ENCODE results near the gene SERHL2. TPM values are rescaled to one million over a fixed set of nuclear protein-coding genes. Genes with fewer than 3 reads are reported as not detected.
"Not testable (repeated sequence)": the region's sequence is repeated elsewhere in the genome, so short reads cannot be mapped to it uniquely, and the experiment has no call there.

Gene SERHL2
- total RNA-seq, 1 experiment from 2014 or later, result 2.5 TPM

DNA sequence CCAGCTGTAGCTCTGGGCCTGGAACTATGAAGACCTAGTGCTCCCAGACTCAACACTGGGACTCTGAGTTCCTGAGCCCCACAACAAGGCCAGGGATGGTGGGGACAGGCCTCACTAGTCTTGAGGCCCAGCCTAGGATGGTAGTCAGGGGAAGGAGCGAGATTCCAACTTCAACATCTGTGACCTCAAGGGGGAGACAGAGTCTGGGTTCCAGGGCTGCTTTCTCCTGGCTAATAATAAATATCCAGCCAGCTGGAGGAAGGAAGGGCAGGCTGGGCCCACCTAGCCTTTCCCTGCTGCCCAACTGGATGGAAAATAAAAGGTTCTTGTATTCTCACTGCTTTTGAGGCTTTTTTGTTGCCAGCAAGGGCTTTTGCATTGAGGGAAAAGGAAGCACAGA, 20.3 kb downstream of the SERHL2 start:
- DNase-seq (ENCODE audit: low read depth), result not testable (repeated sequence)

DNA sequence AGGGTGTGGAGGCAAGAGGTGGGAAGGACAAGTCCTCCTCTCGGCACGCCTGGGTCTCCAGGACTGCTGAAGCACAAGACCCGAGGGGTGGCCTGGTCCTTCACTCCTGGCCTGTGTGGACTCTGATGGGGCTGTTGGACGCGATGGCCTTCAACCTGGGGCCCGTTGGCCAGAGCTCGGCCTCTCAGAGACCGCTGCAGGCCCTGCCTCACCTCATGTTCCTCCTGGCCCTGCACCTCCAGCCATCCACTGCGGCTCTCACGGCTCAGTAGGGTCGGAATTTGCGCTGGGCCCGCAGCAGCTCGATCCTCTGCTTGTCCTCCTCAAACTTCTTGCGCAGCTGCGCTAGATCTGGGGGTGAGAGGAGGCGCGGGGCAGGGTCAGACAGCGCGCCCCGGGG, 20.7 kb downstream of the SERHL2 start:
- not testable (repeated sequence) for DNase-seq (ENCODE audit: low read depth)

DNA sequence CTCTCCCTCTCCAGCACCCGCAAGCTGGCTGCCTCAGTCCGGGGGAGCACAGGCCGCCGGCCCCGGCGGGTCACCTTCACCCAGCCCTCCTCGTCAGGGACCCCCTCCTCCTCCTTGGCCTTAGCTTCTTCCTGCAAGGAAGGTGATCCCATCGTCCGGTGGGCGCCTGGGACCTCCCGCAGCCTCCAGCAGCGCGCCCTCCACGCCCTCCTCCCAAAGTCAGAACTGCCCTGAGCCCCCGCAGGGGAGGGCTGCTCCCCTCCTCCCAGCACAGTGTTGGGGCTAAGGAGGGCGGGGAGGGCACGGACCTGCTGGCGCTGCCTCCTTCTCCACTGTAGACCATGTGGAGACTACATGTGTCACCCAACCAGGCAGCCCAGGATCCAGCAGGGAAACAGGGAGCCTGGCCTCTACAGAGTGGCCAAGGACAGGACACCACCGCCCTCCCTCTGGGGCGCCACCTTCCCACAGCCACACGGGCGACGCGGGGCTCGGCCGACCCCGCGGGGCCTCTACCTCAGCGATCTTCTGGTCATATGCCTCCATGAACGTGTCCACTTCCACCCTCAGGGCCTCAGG, 22.3 kb downstream of the SERHL2 start:
- DNase-seq (ENCODE audit: low read depth), result not testable (repeated sequence)

DNA sequence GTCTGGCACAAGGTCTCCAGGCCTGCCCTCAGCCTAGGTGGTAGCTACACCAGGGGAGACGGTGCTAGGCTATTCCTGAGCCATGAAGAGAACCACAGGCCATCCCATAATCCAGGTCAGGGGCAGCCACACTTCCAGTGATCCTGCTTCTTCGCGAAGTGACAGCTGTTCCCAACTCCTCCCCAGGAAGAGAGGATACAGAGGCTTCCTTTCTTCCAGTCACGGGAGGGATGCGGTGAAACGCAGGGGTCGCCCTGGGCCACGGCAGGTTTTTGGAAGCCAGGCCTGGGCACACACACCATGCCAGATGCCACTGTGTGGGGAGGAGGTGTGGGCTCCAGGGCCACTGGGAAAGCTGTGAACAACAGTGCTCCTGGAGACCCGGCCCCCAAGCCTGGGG, 23.4 kb downstream of the SERHL2 start:
- not testable (repeated sequence) for DNase-seq (ENCODE audit: low read depth)

DNA sequence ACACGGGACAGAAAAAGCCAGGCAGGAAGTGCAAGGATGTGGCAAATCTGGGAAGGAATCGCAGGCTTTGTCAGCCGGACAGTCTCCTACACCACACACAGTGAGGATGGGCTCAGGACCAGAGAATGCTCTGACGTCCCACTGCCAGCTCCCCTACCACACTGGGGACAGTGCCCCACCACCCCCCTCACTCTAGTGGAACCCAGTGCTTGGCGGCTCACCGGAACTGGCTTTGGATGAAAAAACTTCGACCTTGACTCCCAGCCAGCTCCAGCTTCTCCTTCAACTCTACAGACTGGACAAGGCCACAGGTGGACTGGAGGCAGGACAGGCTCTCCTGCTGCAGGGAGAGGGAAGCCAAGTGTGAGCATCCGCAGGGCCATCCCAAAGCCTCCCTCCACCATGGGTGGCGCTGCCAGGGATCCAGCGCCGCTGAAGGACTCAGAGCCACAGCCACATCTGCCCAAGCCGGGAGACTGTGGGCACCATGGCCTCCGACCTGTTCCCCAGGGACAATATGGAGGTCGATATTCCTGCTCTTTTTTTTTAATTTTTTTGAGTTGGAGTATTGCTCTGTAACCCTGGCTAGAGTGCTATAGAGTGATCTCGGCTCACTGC, 24.0 kb downstream of the SERHL2 start:
- DNase-seq (ENCODE audit: low read depth), result no peak

DNA sequence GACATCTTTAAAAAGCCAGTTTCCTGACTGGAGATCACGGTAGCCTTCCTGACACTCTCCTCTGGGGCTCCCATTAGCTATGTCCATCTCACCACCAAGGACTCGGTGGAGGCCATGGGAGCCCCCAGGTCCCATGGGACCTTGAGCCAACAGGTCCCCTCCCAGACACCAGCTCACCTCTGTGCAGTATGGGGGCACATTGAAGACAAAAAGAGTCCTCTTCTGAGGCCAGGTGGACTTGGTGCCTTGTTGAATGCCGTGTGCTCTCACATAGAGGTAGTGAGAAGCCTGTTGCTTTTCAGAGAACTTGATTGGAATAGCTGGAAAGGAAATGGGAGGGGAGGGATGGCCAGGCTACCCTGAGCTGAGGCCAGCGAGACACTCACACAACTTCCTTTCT, 26.3 kb downstream of the SERHL2 start:
- DNase-seq (ENCODE audit: low read depth), result not testable (repeated sequence)

DNA sequence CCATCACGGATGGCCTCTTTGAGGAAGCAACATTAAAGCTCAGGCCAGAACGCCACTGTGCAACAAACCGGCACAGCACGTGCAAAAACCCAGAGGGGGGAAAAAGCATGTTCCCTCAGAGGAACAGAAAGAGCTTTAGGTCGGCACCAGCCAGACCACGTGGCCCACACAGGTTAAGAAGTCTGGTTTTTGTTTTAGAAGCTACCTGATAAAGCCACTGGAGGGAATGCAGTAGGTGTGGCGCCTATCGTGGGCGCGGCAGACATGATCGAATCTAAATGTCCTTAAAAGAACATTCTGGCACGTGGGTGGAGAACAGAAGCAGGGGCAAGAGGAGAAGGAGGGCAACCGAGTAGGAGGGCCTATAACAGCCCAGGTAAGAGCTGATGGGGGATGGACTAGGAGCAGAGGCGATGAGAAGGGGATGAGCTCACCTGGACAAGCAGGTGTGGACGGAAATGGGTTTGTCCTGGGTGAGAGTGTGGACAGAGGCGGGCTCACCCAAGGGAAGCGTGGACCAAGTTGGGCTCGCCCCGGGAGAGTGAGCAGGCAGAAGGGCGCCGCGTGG, 27.5 kb downstream of the SERHL2 start:
- DNase-seq (ENCODE audit: low read depth), result not testable (repeated sequence)

DNA sequence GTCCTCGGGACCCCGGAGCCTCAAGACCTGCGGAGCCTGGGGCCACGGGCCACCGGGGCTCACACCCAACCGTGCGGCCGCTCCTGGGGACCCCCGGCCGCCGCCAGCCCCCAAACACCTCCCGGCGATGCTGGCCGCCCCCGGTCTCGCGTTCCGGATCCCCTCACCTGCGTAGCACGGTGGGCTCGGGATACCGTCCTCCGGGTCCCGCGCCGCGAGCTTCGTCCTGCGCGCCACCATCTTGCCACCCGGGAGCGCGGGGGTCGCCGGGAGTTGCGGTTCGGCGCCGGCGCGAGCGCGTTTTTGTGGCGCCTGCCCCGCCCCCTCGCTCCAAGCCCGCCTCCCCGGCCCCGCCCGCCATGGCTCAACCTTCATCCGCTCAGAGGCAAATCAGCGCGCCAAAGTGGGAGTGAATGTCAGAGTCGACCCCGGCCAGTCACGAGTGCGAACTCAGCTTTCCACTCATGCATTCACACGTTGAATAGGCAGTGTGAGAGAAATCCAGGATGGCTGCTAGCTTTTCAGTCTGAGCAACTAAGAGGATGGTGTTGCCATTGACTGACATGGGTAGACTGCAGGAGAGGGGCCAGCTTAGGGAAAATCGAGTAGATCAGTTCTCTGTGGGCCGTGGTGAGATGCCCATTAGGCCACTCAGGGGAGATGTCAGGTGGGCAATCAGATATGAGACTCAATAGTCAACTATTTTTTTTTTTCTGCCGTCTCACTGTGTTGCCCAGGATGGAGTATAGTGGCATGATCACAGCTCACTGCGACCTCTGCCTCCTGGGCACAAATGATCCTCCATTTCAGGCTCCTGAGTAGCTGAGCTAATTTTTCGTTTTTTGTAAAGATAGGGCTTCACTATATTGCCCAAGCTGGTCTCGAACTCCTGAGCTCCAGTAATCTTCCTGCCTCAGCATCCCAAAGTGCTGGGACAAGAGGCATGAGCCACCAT, 28.3 kb downstream of the SERHL2 start:
- peak; percentile 67 for DNase-seq (ENCODE audit: low read depth)

DNA sequence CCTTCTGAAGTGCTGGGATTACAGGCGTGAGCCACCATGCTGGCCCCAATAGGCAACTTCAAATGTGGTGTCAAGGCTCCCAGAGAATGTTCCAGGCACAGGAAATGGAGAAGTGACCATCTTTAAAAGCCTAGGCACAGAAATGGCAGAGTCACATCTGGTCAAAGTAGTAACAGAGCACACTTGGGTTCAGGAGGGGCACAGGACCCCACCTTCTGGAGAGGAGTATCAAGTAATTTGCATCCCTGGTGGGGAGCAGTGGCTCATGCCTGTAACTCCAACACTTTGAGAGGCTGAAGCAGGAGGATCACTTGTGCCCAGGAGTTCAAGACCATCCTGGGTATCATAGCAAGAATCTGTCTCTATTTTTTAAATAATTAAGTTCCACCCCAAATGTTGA, 29.2 kb downstream of the SERHL2 start:
- no peak for DNase-seq (ENCODE audit: low read depth)

DNA sequence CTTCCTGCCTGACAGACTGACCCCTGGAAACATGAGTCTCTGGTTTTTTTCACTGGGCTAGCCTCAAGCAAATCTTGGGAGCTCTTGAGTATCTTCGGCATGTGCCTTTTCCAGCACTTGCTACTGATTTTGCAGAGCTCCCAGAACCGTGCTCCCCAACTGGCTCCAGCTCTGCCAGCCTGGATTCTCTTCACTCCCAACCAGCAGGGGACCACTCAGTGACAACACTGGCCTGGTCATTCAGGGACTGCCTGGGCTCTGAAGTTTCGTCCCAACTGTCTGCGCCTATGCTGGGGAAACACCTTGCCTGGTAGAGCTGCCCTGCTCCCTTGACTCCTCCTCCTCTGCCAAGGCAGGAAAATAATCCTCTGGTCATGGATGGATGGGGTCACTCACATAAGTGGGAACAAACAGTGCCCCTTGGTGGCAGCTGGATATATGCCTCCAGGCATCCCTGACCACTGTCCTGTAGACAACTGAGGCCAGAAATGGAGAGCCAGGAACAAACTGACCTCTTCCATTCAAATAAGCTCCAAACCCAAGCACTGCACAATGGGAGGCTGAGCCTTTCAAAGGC, 30.7 kb downstream of the SERHL2 start:
- no peak for DNase-seq (ENCODE audit: low read depth)

DNA sequence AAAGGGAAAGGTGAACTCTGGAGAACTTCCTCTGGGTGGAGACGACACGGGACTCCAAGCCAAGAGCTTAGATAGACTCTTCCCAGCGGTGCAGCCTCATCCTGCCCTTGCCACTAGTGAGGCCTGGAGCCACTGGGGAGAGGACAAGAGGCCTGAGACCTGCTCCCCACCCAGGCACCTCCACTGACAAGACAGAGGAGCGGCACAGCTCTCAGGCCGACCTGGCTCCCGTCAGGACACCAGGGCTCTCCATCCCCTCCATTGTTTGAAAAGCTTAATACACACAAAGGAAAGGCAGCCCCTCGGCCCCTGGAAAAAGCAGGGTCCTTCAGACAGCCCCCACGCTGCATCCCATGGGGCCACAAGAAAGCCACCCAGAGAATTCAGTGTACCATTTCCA, 31.3 kb downstream of the SERHL2 start:
- no peak for DNase-seq (ENCODE audit: low read depth)

DNA sequence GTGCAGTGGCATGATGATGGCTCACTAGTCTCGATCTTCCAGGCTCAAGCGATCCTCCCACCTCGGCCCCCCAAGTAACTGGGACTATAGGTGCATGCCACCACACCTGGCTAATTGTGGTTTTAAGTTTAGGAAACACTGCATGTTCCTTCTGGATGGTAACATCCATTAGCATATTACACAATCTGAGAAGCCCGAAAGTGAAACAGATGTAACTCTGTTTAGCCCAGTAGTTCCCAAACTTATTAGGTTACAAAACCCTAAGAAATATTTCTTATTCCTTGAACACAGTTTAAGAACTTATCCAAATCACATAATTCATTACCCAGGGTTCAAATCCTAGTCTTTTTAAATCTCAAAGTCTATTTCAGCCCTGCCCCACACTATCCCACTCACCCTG, 32.6 kb downstream of the SERHL2 start:
- DNase-seq (ENCODE audit: low read depth), result no peak

DNA sequence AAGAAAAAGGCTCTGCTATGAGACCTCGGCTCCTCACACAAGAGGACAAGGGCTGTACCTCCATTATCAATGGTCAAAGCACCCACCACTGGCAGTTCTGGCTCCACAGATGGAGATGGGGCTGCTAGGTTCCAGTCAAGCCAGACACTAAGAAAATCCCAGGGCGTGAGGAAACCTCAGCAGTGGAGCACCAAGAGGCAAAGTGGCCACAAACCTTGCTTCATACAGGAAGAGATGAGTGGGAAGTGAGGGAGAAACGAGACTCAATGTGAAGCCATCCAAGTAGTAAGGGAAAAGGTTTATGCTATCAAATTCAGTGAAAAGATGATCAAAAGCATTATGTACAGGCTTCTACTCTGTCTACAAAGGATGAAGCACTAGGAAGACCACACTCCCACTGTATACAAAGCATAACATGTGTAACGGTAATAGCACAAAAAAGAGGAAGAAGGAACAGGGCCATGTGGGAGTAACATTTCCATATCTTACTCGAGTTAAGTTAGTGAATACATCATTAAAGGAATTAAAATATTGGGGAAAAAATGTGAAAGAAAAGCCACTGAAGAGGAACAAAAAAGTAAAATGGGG, 33.9 kb downstream of the SERHL2 start:
- no peak for DNase-seq (ENCODE audit: low read depth)

DNA sequence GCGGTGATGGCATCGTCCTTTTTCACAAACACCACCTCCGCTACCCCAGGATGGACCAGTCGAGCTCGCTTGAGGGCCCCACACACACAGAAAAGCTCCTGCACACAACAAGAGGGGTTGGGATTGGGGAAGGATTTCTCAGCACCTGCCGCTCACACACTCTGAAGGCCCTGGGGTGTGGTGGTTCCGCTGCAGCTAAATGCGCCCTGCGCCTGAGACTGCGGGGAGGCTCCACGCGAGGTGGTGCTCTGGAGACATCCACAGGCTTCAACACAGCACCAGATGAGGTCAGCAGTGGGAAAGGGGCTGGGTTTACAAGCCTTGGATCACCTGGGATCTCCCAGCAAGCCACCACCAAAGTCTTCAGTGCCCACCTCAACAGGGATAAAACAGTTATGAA, 38.2 kb downstream of the SERHL2 start:
- DNase-seq (ENCODE audit: low read depth), result no peak

DNA sequence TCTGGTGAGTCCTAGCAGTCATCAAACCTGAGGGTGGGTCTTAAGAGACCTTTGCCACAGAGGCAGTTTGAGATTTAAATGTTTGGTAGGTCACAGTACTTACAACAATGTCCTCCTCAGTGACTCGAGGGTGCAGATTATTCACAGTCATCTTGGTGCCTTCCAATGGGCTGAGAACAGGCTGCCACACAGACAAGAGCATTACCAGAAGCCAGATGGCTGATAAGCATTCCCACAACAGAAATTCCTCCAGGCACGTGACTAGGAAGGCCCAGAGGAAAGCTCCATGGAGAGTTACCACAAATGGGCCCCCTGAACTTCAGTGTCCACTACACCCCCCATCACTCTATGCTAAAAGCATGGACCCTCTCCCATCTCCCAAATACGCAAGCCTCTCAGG, 41.7 kb downstream of the SERHL2 start:
- DNase-seq (ENCODE audit: low read depth), result no peak

DNA sequence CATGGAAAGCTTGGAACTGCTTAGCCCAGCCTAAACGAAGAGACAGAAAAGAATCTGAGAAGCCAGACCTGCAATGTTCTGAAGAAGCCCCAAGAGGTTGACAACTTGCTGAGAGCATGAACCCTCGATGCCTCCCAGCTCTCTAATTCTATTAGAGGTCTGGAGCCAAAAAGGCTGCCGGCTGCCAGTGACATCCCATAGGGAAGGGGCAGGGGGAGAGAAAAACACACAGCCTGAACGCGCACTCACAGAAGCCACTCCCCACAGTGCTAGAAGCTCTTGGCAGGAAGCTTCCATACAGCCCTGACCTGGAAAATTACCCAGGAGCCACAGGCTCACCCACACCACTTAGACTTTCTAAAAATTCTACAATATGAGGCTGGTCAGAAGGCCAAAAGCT, 42.6 kb downstream of the SERHL2 start:
- no peak for DNase-seq (ENCODE audit: low read depth)

DNA sequence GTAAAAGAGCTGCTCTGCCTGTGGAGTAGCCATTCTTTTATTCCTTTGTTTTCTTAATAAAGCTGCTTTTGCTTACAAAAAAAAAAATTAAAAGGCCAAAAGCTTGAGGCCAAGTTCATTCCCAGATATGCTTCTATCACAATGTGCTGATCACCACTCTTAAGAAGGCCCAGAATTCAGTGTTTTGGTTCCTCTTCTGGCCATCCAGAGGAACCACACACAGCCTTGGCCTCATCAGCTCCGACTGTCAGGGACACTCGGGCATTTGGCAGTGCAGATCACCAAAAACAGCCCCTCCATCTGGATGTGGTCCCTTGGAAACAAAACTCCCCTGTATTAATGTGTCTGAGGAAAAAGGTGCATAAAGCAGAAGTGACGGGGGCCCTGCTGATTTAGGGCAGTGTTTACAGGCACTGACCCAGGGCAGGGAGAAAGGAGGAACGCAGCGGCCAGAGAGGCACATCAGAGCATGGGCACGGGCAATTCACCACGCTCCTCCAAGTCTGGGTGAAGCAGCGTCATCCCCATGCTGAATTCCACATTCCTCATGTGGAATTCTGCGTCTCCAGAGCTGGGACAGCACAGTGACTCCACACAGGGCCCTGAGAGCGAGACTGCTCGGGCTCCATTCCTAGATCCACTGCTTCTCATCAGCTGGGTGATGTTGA, 43.2 kb downstream of the SERHL2 start:
- no peak for DNase-seq (ENCODE audit: low read depth)

DNA sequence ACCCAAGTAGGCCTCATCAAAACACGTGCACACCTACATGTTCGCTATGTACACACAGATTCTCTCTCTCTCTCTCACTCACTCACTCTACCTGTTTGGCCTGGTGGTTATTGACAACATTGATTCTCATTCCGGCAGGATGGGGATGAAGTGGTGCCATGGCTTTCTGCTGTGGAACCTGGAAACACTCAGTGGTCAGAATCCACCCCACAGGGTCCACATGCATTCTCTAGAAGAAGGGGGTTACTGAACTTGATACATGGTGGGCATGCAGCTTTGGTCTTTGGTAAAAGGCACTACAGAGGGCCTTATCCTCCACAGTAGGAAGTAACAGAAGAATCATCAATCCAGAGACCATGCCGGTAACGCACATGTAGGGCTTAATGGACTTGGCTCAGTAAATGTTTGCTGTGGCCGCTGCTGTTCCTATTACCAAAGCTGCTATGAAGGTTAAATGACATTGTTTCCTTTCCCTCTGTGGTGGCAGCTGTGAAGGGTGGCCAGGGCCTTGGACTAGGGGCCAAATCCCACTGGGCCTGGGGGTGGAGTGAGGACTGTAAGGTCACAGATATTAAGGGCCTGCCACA, 48.2 kb downstream of the SERHL2 start:
- no peak for DNase-seq (ENCODE audit: low read depth)

DNA sequence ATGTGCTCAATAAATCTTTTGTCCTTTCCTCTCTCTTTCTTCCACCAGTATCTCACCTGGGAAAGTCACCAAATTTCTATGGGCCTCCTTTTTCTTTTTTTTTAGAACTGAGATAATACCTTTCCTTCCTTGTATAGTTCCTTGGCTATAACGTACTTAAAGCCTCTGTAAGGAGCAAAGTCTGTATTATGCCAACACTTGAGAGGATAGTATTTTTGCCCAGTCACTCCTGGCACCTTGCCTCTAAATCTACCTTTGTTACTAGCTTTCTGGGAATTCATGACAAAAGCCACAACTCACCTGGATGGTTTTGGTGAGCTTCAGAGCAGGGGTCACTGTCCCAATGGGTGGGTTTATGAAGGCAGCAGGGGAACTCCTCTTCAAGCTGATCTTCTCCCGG, 48.7 kb downstream of the SERHL2 start:
- no peak for DNase-seq (ENCODE audit: low read depth)

DNA sequence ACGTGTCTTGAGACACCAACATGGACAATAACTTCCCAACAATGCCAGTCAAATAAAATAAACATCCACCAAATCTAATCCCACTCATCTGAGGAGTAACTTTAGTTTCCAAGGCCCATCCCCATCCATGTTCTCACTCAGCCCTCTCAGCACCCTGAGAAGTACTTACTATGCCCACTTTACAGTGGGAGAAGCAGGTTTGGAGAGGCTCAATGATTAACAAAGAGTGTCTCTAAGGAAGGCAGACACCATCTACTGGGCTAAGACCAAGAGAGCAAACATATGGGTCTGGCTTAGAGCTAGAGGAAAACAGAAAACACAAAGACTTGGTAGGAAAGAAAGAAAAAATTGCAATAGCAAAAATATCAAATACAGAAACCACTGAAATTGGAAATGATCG, 49.7 kb downstream of the SERHL2 start:
- no peak for DNase-seq (ENCODE audit: low read depth)

DNA sequence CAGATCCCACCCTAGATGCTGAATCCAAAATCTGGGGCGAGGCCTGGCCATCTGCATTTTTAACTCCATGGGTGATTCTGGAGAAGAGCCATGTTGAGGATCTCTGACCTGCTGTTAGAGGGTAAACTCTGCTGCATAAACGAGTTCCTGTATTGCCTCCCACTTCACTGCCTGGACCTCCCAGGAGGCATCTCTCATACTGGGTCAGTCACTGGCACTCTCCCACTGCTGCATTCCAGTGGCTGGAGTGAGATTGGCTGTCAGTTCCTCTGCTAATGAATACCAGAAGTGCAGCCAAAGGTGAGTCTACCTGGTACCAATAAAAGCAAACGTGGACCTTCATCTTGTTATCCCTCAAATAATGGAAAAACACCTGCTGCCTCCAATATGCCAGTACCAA, 50.6 kb downstream of the SERHL2 start:
- no peak for DNase-seq (ENCODE audit: low read depth)
